ENCODE data around the gene IL1RL2. TPM values are rescaled to one million over a fixed set of nuclear protein-coding genes. Genes with fewer than 3 reads are reported as not detected.
A peak's percentile ranks its signal among the peaks of the same experiment; 100 is the strongest.

The IL1RL2 gene
- total and polyA plus RNA-seq, 4 donors, result 0.28 to 2.0 (median 1.2) TPM

DNA sequence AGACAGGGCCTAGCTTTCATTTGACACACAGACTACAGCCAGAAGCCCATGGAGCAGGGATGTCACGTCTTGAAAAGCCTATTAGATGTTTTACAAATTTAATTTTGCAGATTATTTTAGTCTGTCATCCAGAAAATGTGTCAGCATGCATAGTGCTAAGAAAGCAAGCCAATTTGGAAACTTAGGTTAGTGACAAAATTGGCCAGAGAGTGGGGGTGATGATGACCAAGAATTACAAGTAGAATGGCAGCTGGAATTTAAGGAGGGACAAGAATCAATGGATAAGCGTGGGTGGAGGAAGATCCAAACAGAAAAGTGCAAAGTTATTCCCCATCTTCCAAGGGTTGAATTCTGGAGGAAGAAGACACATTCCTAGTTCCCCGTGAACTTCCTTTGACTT lies 7.8 kb upstream of the IL1RL2 start:
- Histone ChIP-seq H3K9me3 (ENCODE audit: control insufficient read depth, insufficient read depth, low read length) (no peaks in the 10 kb centered on the region), H3K27me3 (ENCODE audit: control insufficient read depth, insufficient read depth, low read length) (peaks cover 1% of the 10 kb centered on the region), H3K27ac (ENCODE audit: low read depth, low read length) (no peak overlapping the region), H3K36me3 (ENCODE audit: control insufficient read depth, insufficient read depth, low read length) (no peaks in the 10 kb centered on the region), H3K4me3 (ENCODE audit: low read depth, low read length) (no peak overlapping the region), H3K4me1 (ENCODE audit: control insufficient read depth, insufficient read depth, low read length) (no peaks in the 10 kb centered on the region)
- no CpG with 5 or more reads among the region's 3 CpGs for WGBS (ENCODE audit: insufficient coverage)
- no peak for DNase-seq (ENCODE audit: low read depth in 4 of 6, low spot score in 6 of 6)

DNA sequence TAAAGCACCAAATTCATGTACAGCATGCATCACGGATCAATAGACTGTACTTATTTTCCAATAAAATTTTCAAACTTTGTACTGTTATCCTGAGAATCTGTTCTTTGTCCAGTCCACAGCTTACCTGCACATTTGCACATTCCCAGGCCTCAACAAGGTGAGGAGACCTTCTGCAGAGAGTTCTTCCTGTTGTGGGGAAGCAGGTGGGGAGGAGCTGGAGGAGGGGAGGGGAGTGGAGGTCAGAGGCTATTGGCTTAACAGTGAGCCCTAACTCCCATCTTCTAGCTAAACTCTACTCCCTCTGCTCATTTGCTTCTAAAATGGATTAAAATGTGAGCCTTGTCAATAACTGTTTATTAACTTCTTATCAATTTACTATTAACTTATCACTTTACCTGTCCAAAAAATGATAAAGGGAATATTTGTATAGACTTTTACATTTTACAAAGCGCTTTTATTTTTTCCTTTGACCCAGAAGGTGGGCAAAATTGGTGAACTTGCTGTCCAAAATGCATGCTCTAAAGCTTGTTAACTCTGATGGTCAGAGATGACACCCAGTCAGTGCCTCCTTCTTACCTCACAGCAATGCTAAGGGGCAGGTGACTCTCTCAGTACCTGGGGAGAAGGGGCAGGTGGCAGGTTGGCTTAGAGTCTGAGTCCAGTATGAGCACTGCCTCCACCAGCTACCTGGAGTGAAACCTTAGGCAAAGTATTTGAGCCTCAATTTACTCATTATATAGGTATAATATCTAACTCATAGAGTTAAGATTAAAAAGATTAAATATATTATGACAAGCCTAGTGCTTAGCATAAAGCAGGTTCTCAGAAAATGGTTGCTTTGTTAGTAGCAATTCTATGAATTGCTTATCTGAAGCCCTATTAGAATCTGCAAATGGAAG lies 6.8 kb upstream of the IL1RL2 start:
- Histone ChIP-seq H3K9me3 (ENCODE audit: control insufficient read depth, insufficient read depth, low read length) (no peaks in the 10 kb centered on the region), H3K27ac (ENCODE audit: low read depth, low read length) (no peak overlapping the region), H3K4me3 (ENCODE audit: low read depth, low read length) (no peak overlapping the region), H3K36me3 (ENCODE audit: control insufficient read depth, insufficient read depth, low read length) (no peaks in the 10 kb centered on the region), H3K27me3 (ENCODE audit: control insufficient read depth, insufficient read depth, low read length) (peaks cover 3% of the 10 kb centered on the region), H3K4me1 (ENCODE audit: control insufficient read depth, insufficient read depth, low read length) (no peaks in the 10 kb centered on the region)
- WGBS (ENCODE audit: insufficient coverage), result no CpG with 5 or more reads among the region's 2 CpGs
- DNase-seq (ENCODE audit: low read depth in 4 of 6, low spot score in 6 of 6), result no peak

DNA sequence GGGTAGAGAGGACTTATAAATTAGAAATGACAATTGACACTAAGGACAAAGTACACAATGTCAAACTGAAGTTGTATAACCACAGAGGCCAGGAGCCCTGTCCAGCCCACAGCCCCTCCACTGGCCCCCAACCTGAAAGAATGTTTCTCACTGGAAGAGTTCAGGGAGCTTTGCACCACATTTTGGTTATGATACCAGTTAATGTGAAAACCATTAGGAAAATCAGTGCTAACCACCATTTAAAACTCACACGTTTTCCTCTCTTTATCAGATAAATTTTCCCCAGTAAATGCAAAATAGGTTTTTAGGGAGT lies 6.2 kb upstream of the IL1RL2 start:
- Histone ChIP-seq H3K27ac (ENCODE audit: low read depth, low read length) (no peak overlapping the region), H3K9me3 (ENCODE audit: control insufficient read depth, insufficient read depth, low read length) (no peaks in the 10 kb centered on the region), H3K4me1 (ENCODE audit: control insufficient read depth, insufficient read depth, low read length) (no peaks in the 10 kb centered on the region), H3K27me3 (ENCODE audit: control insufficient read depth, insufficient read depth, low read length) (peaks cover 3% of the 10 kb centered on the region), H3K36me3 (ENCODE audit: control insufficient read depth, insufficient read depth, low read length) (no peaks in the 10 kb centered on the region), H3K4me3 (ENCODE audit: low read depth, low read length) (no peak overlapping the region)
- DNase-seq (ENCODE audit: low read depth in 4 of 6, low spot score in 6 of 6), result no peak
- WGBS (ENCODE audit: insufficient coverage), result no CpG with 5 or more reads among the region's 1 CpG

DNA sequence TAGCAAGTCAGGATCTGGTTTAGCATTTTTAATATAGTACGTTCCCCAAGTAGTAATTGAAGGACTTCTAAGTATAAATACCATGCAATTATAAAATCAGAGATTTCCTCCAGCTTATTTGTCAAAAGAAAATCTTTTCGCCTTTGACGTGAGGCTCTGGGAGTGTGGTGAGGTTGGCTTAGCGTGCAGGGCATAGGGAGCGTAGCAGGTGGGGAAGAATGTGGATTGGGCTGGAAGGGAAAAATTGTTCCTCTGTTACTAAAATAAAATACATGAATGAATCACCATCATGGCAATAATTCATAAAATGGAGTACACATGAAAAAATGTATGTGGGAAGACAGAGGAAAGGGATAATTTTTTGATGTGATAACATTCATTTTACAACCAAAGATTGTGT lies 5.4 kb upstream of the IL1RL2 start:
- Histone ChIP-seq H3K27ac (ENCODE audit: low read depth, low read length) (no peak overlapping the region), H3K27me3 (ENCODE audit: control insufficient read depth, insufficient read depth, low read length) (peaks cover 5% of the 10 kb centered on the region), H3K36me3 (ENCODE audit: control insufficient read depth, insufficient read depth, low read length) (no peaks in the 10 kb centered on the region), H3K4me1 (ENCODE audit: control insufficient read depth, insufficient read depth, low read length) (no peaks in the 10 kb centered on the region), H3K4me3 (ENCODE audit: low read depth, low read length) (no peak overlapping the region), H3K9me3 (ENCODE audit: control insufficient read depth, insufficient read depth, low read length) (no peaks in the 10 kb centered on the region)
- WGBS (ENCODE audit: insufficient coverage), result no CpG with 5 or more reads among the region's 5 CpGs
- no peak for DNase-seq (ENCODE audit: low read depth in 4 of 6, low spot score in 6 of 6)

DNA sequence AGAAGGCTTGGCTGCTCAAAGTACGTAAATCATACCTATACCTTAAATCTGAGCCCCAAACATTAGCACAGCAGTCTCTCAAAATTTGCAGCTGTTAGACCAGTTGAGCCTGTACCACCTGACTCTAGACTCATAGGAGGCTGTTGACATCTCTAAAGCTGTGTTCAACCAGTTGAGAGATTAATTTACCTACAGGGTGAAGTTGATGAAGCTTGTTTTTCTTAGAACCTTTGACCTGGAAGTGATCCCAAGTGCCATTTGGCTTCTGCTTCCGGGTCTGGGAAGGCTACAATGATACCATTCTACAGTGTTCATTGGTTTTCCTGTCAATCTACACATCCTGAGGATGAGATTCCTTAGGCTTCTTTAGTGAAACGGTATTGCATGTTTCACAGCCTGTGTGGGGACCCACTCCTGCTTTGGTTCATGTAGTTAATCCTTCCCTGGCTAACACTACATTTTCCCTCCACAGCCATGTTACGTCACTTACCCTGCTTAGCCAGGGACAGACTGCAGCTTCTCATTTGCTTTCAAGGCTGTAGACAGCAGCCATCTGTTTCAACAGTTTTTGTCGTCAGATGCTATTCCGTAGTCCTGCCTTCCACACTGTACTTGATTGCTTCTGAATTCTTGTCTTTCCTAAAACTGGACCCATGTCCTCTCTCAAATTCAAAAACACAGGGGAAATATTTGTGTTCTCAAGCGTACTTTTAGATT lies 4.7 kb upstream of the IL1RL2 start:
- Histone ChIP-seq H3K36me3 (ENCODE audit: control insufficient read depth, insufficient read depth, low read length) (no peaks in the 10 kb centered on the region), H3K27ac (ENCODE audit: low read depth, low read length) (no peak overlapping the region), H3K27me3 (ENCODE audit: control insufficient read depth, insufficient read depth, low read length) (peaks cover 12% of the 10 kb centered on the region), H3K4me3 (ENCODE audit: low read depth, low read length) (no peak overlapping the region), H3K9me3 (ENCODE audit: control insufficient read depth, insufficient read depth, low read length) (no peaks in the 10 kb centered on the region), H3K4me1 (ENCODE audit: control insufficient read depth, insufficient read depth, low read length) (peaks cover 5% of the 10 kb centered on the region)
- WGBS (ENCODE audit: insufficient coverage), result 51% methylated on average over 5 of the region's 7 CpGs
- peak in 2 of 6 donors; percentile 50 to 90 for DNase-seq (ENCODE audit: low read depth in 4 of 6, low spot score in 6 of 6)

DNA sequence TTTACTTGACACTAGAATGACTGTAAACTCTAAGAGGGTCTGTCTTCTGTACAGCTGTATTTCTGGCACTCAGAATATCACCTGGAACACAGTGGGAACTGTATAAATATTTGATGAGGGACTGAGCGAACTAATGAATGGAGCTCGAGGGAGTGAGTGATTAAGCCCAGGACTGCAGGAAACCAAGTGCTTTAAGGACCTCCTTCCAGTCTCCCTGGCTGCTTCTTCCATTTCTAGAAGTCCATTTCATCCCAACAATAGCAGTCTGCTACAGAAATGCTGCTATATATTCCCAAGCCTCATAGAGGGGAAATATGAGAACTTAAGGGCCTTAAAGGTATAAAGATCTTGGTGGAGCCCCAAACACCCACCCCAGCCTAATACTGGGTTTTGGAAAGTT lies 2.8 kb upstream of the IL1RL2 start:
- H3K4me1 ChIP-seq (ENCODE audit: control insufficient read depth, insufficient read depth, low read length), result peaks cover 16% of the 10 kb centered on the region
- H3K9me3 ChIP-seq (ENCODE audit: control insufficient read depth, insufficient read depth, low read length), result no peaks in the 10 kb centered on the region
- H3K36me3 ChIP-seq (ENCODE audit: control insufficient read depth, insufficient read depth, low read length), result no peaks in the 10 kb centered on the region
- H3K4me3 ChIP-seq (ENCODE audit: low read depth, low read length), result no peak overlapping the region
- no peak for DNase-seq (ENCODE audit: low read depth in 4 of 6, low spot score in 6 of 6)
- whole genome bisulfite sequencing (ENCODE audit: insufficient coverage), result no CpG with 5 or more reads among the region's 2 CpGs
- no peak overlapping the region for H3K27ac ChIP-seq (ENCODE audit: low read depth, low read length)
- H3K27me3 ChIP-seq (ENCODE audit: control insufficient read depth, insufficient read depth, low read length), result peaks cover 28% of the 10 kb centered on the region

DNA sequence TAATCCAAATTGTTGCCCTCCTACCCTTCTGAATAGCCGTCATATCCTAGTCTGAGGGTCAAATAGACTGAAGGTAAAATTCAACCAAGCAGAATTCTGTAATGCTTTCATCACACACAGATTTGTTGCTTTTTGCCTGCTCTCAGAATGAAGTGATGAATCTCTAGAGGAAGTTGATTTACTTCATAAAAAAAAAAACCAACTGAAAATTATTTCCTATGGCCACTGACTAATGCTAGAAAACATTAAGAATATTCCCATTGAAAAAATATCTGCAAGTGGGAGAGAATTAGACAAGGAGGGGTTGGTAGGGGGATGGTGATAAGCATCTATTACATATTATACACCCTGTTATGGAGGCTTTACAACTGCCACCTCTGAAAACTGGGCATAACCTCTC lies 2.3 kb upstream of the IL1RL2 start:
- H3K4me1 ChIP-seq (ENCODE audit: control insufficient read depth, insufficient read depth, low read length), result peaks cover 16% of the 10 kb centered on the region
- WGBS (ENCODE audit: insufficient coverage), result no CpG with 5 or more reads among the region's 1 CpG

DNA sequence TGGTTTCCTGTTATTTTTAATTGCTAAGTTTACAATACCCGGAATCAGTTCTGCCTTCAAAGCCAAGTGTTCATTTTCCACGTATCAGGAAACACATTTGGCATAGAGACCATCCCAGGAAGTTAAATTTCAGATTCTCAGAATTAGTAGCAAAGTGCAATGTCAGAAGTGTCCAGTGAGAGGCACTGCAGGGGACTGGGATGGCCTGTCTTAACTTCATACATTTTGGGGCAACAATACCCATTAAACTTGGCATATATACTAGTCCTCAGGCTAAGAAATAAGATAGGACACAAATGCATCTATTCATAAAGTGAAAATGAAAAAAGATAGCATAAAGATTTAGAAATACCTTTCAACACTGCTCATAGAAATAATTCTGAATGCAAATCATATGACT lies 1.5 kb upstream of the IL1RL2 start:
- Histone ChIP-seq H3K27ac (ENCODE audit: low read depth, low read length) (no peak overlapping the region), H3K36me3 (ENCODE audit: control insufficient read depth, insufficient read depth, low read length) (no peaks in the 10 kb centered on the region), H3K4me3 (ENCODE audit: low read depth, low read length) (no peak overlapping the region), H3K4me1 (ENCODE audit: control insufficient read depth, insufficient read depth, low read length) (peaks cover 16% of the 10 kb centered on the region), H3K27me3 (ENCODE audit: control insufficient read depth, insufficient read depth, low read length) (peaks cover 28% of the 10 kb centered on the region), H3K9me3 (ENCODE audit: control insufficient read depth, insufficient read depth, low read length) (no peaks in the 10 kb centered on the region)
- WGBS (ENCODE audit: insufficient coverage), result 40% methylated on average over 1 of the region's 2 CpGs
- no peak for DNase-seq (ENCODE audit: low read depth in 4 of 6, low spot score in 6 of 6)

More for the DNA sequence above, 2.3 kb upstream of the IL1RL2 start:
- DNase-seq (ENCODE audit: low read depth in 4 of 6, low spot score in 6 of 6), result no peak
- no peak overlapping the region for H3K27ac ChIP-seq (ENCODE audit: low read depth, low read length)
- no peak overlapping the region for H3K4me3 ChIP-seq (ENCODE audit: low read depth, low read length)
- peaks cover 28% of the 10 kb centered on the region for H3K27me3 ChIP-seq (ENCODE audit: control insufficient read depth, insufficient read depth, low read length)
- H3K9me3 ChIP-seq (ENCODE audit: control insufficient read depth, insufficient read depth, low read length), result no peaks in the 10 kb centered on the region
- no peaks in the 10 kb centered on the region for H3K36me3 ChIP-seq (ENCODE audit: control insufficient read depth, insufficient read depth, low read length)

DNA sequence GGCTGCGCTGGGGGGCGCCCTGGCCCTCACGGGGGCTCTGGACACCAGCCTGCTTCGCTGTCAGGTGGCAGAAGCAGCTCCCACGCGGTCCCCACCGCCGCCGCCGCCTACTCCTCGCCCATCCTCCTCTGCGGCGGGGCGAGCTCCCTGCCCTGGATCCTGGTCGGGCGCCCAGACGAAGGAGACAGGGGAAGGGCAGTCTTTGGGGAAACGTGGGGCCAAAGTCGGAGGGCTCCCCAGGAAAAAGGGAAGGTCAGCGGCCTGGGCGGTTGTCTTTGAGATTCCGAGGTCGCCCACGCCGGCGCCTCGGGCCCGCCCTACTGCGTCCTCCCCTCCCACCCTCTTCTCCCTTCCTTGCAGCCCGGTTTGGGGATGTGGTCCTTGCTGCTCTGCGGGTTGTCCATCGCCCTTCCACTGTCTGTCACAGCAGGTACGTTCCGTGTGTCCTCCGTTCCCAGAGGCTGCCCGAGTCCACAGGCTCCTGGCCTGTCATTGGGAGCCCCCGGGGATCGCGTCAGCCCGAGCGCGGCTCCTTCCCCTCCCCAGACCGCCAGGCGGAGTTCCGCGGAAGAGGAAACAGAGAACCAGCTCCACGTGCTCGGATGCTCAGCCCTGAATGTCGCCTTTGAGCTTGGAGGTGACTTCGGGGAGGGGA lies 800 bp downstream of the IL1RL2 start:
- H3K4me1 ChIP-seq (ENCODE audit: control insufficient read depth, insufficient read depth, low read length), result peaks cover 16% of the 10 kb centered on the region
- peak in 4 of 6 donors; percentile 12 to 76 (median 40) for DNase-seq (ENCODE audit: low read depth in 4 of 6, low spot score in 6 of 6)
- no peak overlapping the region for H3K27ac ChIP-seq (ENCODE audit: low read depth, low read length)
- H3K27me3 ChIP-seq (ENCODE audit: control insufficient read depth, insufficient read depth, low read length), result peaks cover 28% of the 10 kb centered on the region
- WGBS (ENCODE audit: insufficient coverage), result under 1% methylated on average over 41 of the region's 50 CpGs
- peak overlapping the region; percentile 45 for H3K4me3 ChIP-seq (ENCODE audit: low read depth, low read length)
- H3K9me3 ChIP-seq (ENCODE audit: control insufficient read depth, insufficient read depth, low read length), result no peaks in the 10 kb centered on the region
- no peaks in the 10 kb centered on the region for H3K36me3 ChIP-seq (ENCODE audit: control insufficient read depth, insufficient read depth, low read length)
